Measurements from ENCODE around the gene CEP72. TPM values are rescaled to one million over a fixed set of nuclear protein-coding genes. Genes with fewer than 3 reads are reported as not detected.

CEP72 gene
- total RNA-seq, 1 donor: 5.2 TPM

DNA sequence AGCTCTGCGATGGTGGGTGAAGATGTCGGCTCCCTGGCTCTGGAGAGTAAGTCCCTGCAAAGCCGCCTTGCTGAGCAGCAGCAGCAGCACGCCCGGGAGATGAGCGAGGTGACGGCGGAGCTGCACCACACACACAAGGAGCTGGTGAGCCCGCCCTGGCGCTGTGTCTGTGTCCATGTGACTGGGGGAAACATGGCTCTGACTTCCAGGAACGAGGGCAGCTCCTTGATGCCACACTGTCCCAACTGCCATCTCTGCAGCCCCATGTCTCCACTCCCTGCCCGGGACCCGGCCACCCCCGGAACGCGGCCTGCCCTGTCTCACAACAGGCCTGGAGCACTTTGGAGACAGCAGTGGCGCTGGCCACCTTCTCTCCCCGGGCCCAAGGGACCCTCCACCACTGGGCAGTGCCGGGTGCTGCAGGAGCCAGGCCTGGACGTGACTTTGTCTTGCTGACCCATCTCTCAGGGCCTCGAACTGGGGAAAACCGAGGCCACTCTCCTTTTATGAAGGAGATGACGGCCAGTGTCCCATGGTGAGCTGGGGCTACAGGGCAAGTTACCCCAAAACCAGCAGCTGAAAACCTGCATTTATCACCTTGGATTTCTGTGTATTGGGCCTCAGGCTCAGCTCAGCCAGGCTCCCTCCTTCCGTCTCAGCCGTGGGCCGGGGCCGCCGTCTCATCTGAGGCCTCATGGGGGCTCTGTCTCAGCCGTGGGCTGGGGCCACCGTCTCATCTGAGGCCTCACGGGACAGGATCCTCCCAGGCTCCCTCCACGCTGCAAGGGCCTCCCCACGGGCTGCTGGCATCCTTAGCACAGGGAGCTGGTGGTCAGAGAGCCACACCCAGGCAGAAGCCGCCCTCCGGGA, 28.6 kb downstream of the CEP72 start:
- TF ChIP-seq, protein P1, sequence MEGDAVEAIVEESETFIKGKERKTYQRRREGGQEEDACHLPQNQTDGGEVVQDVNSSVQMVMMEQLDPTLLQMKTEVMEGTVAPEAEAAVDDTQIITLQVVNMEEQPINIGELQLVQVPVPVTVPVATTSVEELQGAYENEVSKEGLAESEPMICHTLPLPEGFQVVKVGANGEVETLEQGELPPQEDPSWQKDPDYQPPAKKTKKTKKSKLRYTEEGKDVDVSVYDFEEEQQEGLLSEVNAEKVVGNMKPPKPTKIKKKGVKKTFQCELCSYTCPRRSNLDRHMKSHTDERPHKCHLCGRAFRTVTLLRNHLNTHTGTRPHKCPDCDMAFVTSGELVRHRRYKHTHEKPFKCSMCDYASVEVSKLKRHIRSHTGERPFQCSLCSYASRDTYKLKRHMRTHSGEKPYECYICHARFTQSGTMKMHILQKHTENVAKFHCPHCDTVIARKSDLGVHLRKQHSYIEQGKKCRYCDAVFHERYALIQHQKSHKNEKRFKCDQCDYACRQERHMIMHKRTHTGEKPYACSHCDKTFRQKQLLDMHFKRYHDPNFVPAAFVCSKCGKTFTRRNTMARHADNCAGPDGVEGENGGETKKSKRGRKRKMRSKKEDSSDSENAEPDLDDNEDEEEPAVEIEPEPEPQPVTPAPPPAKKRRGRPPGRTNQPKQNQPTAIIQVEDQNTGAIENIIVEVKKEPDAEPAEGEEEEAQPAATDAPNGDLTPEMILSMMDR (IDR thresholded peaks at IDR 0.05; ENCODE audit: insufficient read depth, low read depth, low read length): no peak
- no peak for DNase-seq (ENCODE audit: low read depth)
- no peak overlapping the region for H3K4me3 ChIP-seq (ENCODE audit: low read depth, low read length)

DNA sequence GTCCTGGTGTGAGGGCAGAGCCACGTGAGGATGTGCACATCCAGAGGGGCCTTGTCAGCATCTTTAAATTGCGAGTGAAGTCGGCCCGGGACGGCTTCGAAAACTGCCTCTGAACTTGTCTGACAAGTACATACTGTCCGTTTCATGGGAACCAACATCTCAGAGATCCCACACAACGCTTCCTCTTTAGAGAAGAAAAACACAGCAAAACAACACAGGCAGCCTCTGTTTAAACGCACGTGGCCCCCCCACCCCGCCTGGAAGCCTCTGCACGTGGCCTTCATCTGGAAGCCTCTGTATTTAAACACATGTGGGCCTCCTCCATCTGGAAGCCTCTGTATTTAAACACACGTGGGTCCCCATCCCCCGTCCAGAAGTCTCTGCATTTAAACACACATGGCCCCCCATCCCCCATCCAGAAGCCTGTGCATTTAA, 29.2 kb downstream of the CEP72 start:
- TF ChIP-seq, protein P1 (IDR thresholded peaks at IDR 0.05; ENCODE audit: insufficient read depth, low read depth, low read length): no peak
- no peak for DNase-seq (ENCODE audit: low read depth)
- no peak overlapping the region for H3K4me3 ChIP-seq (ENCODE audit: low read depth, low read length)

DNA sequence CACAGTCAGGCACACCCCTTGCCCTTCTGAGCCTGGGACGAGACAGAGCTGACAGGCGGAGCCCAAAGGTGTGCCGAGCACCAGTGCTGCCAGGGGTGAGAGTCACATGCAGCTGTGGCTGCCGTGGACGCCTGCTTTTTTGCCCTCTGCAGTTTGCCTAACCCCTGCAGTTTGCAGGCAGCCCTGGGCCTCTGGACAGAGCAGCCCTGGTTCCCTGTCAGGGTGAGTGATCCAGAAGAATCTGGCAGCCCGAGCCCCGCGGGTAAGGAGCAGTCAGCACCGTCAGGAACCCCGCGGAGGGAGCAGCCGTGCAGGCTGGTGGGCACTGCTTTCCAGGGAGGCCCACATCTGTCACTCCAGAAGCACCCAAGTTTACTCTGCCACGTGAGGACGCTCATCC, 30.3 kb downstream of the CEP72 start:
- H3K4me3 ChIP-seq (ENCODE audit: low read depth, low read length): no peak overlapping the region
- TF ChIP-seq, protein P1 (IDR thresholded peaks at IDR 0.05; ENCODE audit: insufficient read depth, low read depth, low read length): no peak
- no peak for DNase-seq (ENCODE audit: low read depth)

DNA sequence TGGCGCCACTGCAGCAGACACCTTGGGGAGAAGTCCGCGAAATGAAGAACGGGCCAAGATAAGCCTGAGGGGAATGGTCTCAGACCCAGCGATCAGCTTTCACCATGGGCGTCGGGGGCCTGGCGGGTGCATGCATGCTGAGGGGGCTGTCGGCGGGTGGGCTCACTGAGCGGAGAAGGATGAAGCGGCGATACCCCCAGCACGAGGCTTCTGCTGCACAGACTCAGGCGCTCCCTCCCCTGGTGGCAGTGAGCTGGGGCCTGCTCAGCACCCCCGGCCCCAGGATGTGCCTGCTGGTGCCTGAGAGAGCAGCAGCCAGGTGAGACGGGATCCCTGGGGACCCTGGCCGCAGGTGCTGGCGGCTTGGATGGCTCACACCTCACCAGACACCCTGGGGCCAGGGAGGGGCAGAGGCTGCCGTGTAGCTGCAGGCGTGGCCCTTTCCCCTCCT, 31.2 kb downstream of the CEP72 start:
- no peak overlapping the region for H3K4me3 ChIP-seq (ENCODE audit: low read depth, low read length)
- no peak for DNase-seq (ENCODE audit: low read depth)
- TF ChIP-seq, protein P1 (IDR thresholded peaks at IDR 0.05; ENCODE audit: insufficient read depth, low read depth, low read length): no peak

DNA sequence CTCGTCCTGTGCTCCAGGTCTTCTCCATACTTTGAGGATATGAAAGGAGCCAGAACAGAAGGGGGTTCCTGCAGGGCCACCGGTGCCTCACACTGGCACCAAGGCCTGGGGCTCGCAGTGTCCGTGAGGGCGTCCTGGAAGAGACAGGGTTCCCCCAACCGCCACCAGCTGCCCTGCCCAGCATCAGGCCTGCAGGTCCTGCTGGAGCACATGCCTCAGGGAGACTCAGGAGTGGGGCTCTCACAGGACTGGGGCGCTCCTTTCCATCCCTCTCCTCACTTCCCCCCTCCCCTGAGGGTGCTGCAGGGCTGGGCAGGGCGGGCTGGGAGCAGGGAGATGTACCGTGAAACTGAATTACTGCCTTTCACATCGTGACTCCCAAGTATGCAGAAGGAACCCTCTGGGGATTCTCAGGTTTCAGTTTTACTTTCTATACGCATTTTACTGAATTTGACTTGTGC, 31.7 kb downstream of the CEP72 start:
- peak; percentile 5 for DNase-seq (ENCODE audit: low read depth)
- no peak overlapping the region for H3K4me3 ChIP-seq (ENCODE audit: low read depth, low read length)
- TF ChIP-seq, protein P1 (IDR thresholded peaks at IDR 0.05; ENCODE audit: insufficient read depth, low read depth, low read length): no peak

DNA sequence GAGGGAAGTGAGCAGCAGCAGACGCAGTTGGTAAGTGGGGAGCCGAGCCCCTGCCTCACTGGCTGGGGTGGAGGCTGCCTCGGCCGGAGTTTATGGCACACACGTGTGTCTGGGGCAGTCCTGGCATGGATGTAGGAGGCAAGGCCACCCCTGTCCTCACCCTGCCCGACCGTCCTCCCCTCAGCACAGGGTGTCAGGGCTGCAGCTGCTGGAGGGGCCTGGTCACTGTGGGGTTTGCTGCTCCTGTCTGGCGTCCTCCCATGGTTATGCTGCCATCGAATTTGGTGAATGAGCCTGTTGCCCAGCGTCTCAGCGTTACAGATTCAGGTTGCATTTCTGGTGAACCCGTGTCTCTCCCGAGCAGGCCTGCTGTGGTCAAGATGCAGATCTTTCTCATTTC, 32.4 kb downstream of the CEP72 start:
- no peak for DNase-seq (ENCODE audit: low read depth)
- TF ChIP-seq, protein P1 (IDR thresholded peaks at IDR 0.05; ENCODE audit: insufficient read depth, low read depth, low read length): no peak

More for the DNA sequence above, 32.4 kb downstream of the CEP72 start:
- H3K4me3 ChIP-seq (ENCODE audit: low read depth, low read length): no peak overlapping the region

Measured in fibroblast of villous mesenchyme (primary cell).